ENCODE measurements around the gene METTL14.

METTL14 gene

DNA sequence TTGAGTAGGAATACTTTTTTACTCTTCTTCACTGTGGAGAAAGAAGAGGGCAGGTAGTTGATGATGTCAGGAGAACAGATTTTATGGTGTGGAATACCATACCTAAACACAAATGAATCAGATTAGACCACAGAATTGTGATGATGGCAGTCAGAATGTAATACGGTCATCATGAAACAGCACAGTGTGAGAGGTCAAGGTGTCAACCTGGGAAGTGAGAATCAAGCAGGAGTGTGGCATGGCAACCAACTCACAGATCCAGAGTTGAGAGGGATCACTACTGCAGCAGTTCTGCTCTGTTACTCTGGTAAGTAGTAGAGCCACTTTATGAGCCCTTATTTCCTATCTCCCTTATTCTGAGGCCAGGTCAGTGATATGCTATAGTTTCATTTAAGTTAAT is 27.7 kb downstream of the METTL14 start:
- Histone ChIP-seq H3K27ac (ENCODE audit: low read length) (no peak overlapping the region), H3K4me1 (ENCODE audit: control insufficient read depth in 1 of 2, insufficient read depth in 2 of 2, low read length in 2 of 2) (no peaks in the 10 kb centered on the region), H3K27me3 (ENCODE audit: low read depth, low read length) (no peaks in the 10 kb centered on the region), H3K4me3 (ENCODE audit: low read depth in 1 of 2, low read length in 2 of 2) (no peak overlapping the region), H3K36me3 (ENCODE audit: control insufficient read depth in 1 of 2, insufficient read depth in 2 of 2, low read length in 2 of 2) (peaks cover 8 to 23% of the 10 kb centered on the region in 2 donors), H3K9me3 (ENCODE audit: control insufficient read depth in 1 of 2, low read length in 2 of 2) (no peaks in the 10 kb centered on the region)

DNA sequence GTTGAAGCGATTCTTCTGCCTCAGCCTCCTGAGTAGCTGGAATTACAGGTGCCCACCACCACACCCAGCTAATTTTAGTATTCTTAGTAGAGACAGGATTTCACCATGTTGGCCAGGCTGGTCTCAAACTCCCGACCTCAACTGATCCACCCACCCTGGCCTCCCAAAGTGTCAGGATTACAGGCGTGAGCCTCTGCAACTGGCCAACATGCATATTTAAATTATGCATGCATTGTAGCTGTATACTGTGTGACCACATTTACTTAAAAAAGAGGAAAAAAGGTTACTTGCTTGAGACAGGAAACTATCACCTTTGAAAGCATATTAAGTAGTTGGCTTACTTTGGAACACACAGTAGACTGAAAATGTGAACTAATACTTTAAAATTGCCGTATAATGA is 29.5 kb downstream of the METTL14 start:
- H3K9me3 ChIP-seq (ENCODE audit: control insufficient read depth in 1 of 2, low read length in 2 of 2), result no peaks in the 10 kb centered on the region
- H3K4me1 ChIP-seq (ENCODE audit: control insufficient read depth in 1 of 2, insufficient read depth in 2 of 2, low read length in 2 of 2), result no peaks in the 10 kb centered on the region
- H3K27me3 ChIP-seq (ENCODE audit: low read depth, low read length), result no peaks in the 10 kb centered on the region
- H3K27ac ChIP-seq (ENCODE audit: low read length), result no peak overlapping the region
- H3K36me3 ChIP-seq (ENCODE audit: control insufficient read depth in 1 of 2, insufficient read depth in 2 of 2, low read length in 2 of 2), result peaks cover 10 to 19% of the 10 kb centered on the region in 2 donors
- no peak overlapping the region for H3K4me3 ChIP-seq (ENCODE audit: low read depth in 1 of 2, low read length in 2 of 2)

- H3K36me3 ChIP-seq (ENCODE audit: control insufficient read depth in 1 of 2, insufficient read depth in 2 of 2, low read length in 2 of 2), result peaks cover 10 to 14% of the 10 kb centered on the region in 2 donors
- H3K4me3 ChIP-seq (ENCODE audit: low read depth in 1 of 2, low read length in 2 of 2), result no peak overlapping the region
Measured at GRCh38 chr4:118716304-118716703, 31.1 kb downstream of the METTL14 start.

DNA sequence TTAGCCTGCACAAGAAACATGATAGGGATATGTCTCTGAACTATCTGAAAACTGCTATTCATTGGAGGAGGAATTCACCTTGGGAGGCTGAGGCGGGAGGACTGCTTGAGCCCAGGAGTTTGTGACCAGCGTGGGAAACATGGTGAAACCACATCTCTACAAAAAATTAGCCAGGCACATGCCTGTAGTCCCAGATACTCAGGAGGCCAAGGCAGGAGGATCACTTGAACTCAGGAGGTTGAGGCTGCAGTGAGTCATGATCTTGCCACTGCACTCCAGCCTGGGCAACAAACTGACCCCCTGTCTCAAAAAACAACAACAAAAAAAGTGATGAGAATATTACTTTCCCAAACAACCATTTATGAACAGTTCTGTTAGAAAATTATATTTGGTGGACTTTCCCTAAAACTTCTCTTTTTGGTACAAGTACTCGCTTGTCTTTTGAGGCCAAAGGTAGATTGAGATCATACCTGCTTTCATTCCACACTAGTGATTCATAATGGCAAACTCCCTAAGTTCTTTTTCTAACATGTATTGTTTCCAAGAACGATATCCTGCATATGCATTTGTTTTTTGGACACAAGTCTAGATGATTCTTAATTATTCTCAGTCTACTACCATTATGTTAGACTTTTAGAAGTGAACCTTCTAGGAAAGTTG is 33.4 kb downstream of the METTL14 start:
- peaks cover 19 to 22% of the 10 kb centered on the region in 2 donors for H3K36me3 ChIP-seq (ENCODE audit: control insufficient read depth in 1 of 2, insufficient read depth in 2 of 2, low read length in 2 of 2)
- no peak overlapping the region for H3K27ac ChIP-seq (ENCODE audit: low read length)
- no peaks in the 10 kb centered on the region for H3K9me3 ChIP-seq (ENCODE audit: control insufficient read depth in 1 of 2, low read length in 2 of 2)
- H3K4me1 ChIP-seq (ENCODE audit: control insufficient read depth in 1 of 2, insufficient read depth in 2 of 2, low read length in 2 of 2), result no peaks in the 10 kb centered on the region
- H3K27me3 ChIP-seq (ENCODE audit: low read depth, low read length), result no peaks in the 10 kb centered on the region
- no peak overlapping the region for H3K4me3 ChIP-seq (ENCODE audit: low read depth in 1 of 2, low read length in 2 of 2)

More at GRCh38 chr4:118716304-118716703, 31.1 kb downstream of the METTL14 start:
- Histone ChIP-seq H3K27ac (ENCODE audit: low read length) (no peak overlapping the region), H3K27me3 (ENCODE audit: low read depth, low read length) (no peaks in the 10 kb centered on the region), H3K4me1 (ENCODE audit: control insufficient read depth in 1 of 2, insufficient read depth in 2 of 2, low read length in 2 of 2) (no peaks in the 10 kb centered on the region), H3K9me3 (ENCODE audit: control insufficient read depth in 1 of 2, low read length in 2 of 2) (no peaks in the 10 kb centered on the region)

DNA sequence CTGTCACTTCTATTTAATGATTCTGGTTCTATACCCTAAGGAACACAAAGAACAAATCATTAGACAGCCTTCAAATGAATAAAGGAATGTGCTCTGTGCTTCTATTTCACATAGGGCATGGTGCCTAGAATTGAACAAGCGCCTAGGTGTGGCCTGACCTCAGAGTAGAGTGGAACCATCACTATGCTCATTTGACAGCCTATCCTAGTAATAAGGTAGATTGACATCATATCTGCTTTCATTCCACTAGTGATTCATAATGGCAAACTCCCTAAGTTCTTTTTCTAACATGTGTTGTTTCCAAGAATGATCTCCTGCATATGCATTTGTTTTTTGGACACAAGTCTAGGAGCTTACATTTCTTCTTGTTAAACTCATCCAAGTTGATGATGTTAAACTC is 36.6 kb downstream of the METTL14 start:
- H3K36me3 ChIP-seq (ENCODE audit: control insufficient read depth in 1 of 2, insufficient read depth in 2 of 2, low read length in 2 of 2), result peaks cover 44 to 46% of the 10 kb centered on the region in 2 donors
- no peak overlapping the region for H3K27ac ChIP-seq (ENCODE audit: low read length)
- no peaks in the 10 kb centered on the region for H3K4me1 ChIP-seq (ENCODE audit: control insufficient read depth in 1 of 2, insufficient read depth in 2 of 2, low read length in 2 of 2)
- no peaks in the 10 kb centered on the region for H3K9me3 ChIP-seq (ENCODE audit: control insufficient read depth in 1 of 2, low read length in 2 of 2)
- no peak overlapping the region for H3K4me3 ChIP-seq (ENCODE audit: low read depth in 1 of 2, low read length in 2 of 2)
- no peaks in the 10 kb centered on the region for H3K27me3 ChIP-seq (ENCODE audit: low read depth, low read length)

GRCh38 chr4:118723369-118723768 is 38.2 kb downstream of the METTL14 start:
- peaks cover 59 to 62% of the 10 kb centered on the region in 2 donors for H3K36me3 ChIP-seq (ENCODE audit: control insufficient read depth in 1 of 2, insufficient read depth in 2 of 2, low read length in 2 of 2)

GRCh38 chr4:118727360-118727759 is 42.2 kb downstream of the METTL14 start:
- Histone ChIP-seq H3K9me3 (ENCODE audit: control insufficient read depth in 1 of 2, low read length in 2 of 2) (no peaks in the 10 kb centered on the region), H3K4me1 (ENCODE audit: control insufficient read depth in 1 of 2, insufficient read depth in 2 of 2, low read length in 2 of 2) (no peaks in the 10 kb centered on the region), H3K27me3 (ENCODE audit: low read depth, low read length) (no peaks in the 10 kb centered on the region), H3K4me3 (ENCODE audit: low read depth in 1 of 2, low read length in 2 of 2) (no peak overlapping the region), H3K36me3 (ENCODE audit: control insufficient read depth in 1 of 2, insufficient read depth in 2 of 2, low read length in 2 of 2) (peaks cover 68 to 78% of the 10 kb centered on the region in 2 donors), H3K27ac (ENCODE audit: low read length) (no peak overlapping the region)

More at GRCh38 chr4:118723369-118723768, 38.2 kb downstream of the METTL14 start:
- Histone ChIP-seq H3K4me1 (ENCODE audit: control insufficient read depth in 1 of 2, insufficient read depth in 2 of 2, low read length in 2 of 2) (no peaks in the 10 kb centered on the region), H3K27me3 (ENCODE audit: low read depth, low read length) (no peaks in the 10 kb centered on the region), H3K27ac (ENCODE audit: low read length) (no peak overlapping the region), H3K4me3 (ENCODE audit: low read depth in 1 of 2, low read length in 2 of 2) (no peak overlapping the region), H3K9me3 (ENCODE audit: control insufficient read depth in 1 of 2, low read length in 2 of 2) (no peaks in the 10 kb centered on the region)

- peaks cover 66 to 80% of the 10 kb centered on the region in 2 donors for H3K36me3 ChIP-seq (ENCODE audit: control insufficient read depth in 1 of 2, insufficient read depth in 2 of 2, low read length in 2 of 2)
- H3K4me1 ChIP-seq (ENCODE audit: control insufficient read depth in 1 of 2, insufficient read depth in 2 of 2, low read length in 2 of 2), result no peaks in the 10 kb centered on the region
- H3K4me3 ChIP-seq (ENCODE audit: low read depth in 1 of 2, low read length in 2 of 2), result no peak overlapping the region
- H3K9me3 ChIP-seq (ENCODE audit: control insufficient read depth in 1 of 2, low read length in 2 of 2), result no peaks in the 10 kb centered on the region
- H3K27ac ChIP-seq (ENCODE audit: low read length), result no peak overlapping the region
- no peaks in the 10 kb centered on the region for H3K27me3 ChIP-seq (ENCODE audit: low read depth, low read length)
Measured at GRCh38 chr4:118729287-118730286, 44.4 kb downstream of the METTL14 start.

- H3K27ac ChIP-seq (ENCODE audit: low read length), result no peak overlapping the region
- no peaks in the 10 kb centered on the region for H3K4me1 ChIP-seq (ENCODE audit: control insufficient read depth in 1 of 2, insufficient read depth in 2 of 2, low read length in 2 of 2)
- peaks cover 56 to 78% of the 10 kb centered on the region in 2 donors for H3K36me3 ChIP-seq (ENCODE audit: control insufficient read depth in 1 of 2, insufficient read depth in 2 of 2, low read length in 2 of 2)
- H3K27me3 ChIP-seq (ENCODE audit: low read depth, low read length), result no peaks in the 10 kb centered on the region
- no peaks in the 10 kb centered on the region for H3K9me3 ChIP-seq (ENCODE audit: control insufficient read depth in 1 of 2, low read length in 2 of 2)
- H3K4me3 ChIP-seq (ENCODE audit: low read depth in 1 of 2, low read length in 2 of 2), result no peak overlapping the region
Measured at GRCh38 chr4:118730683-118731082, 45.5 kb downstream of the METTL14 start.

- Histone ChIP-seq H3K27me3 (ENCODE audit: low read depth, low read length) (no peaks in the 10 kb centered on the region), H3K36me3 (ENCODE audit: control insufficient read depth in 1 of 2, insufficient read depth in 2 of 2, low read length in 2 of 2) (peaks cover 50 to 69% of the 10 kb centered on the region in 2 donors)
Measured at GRCh38 chr4:118732591-118733330, 47.6 kb downstream of the METTL14 start.

More at GRCh38 chr4:118732591-118733330, 47.6 kb downstream of the METTL14 start:
- no peaks in the 10 kb centered on the region for H3K9me3 ChIP-seq (ENCODE audit: control insufficient read depth in 1 of 2, low read length in 2 of 2)
- H3K4me3 ChIP-seq (ENCODE audit: low read depth in 1 of 2, low read length in 2 of 2), result no peak overlapping the region
- peaks cover 0 to 15% of the 10 kb centered on the region in 2 donors for H3K4me1 ChIP-seq (ENCODE audit: control insufficient read depth in 1 of 2, insufficient read depth in 2 of 2, low read length in 2 of 2)
- no peak overlapping the region for H3K27ac ChIP-seq (ENCODE audit: low read length)

Data from muscle layer of duodenum (tissue), 2 donors.